Endodermal cell (in vitro differentiated cells): ENCODE data around the gene DSCAML1. TPM values are rescaled to one million over a fixed set of nuclear protein-coding genes. Genes with fewer than 3 reads are reported as not detected.

Experiments
- DNase-seq: peaks from one replicate; pipeline ENCODE4 v3.0.0-alpha.2; 2017
- H3K27ac ChIP-seq: 2 replicates; pipeline ENCODE4 v1.5.1; 2013; ENCODE audit warnings: mild to moderate bottlenecking, low read depth, low read length, moderate library complexity
- H3K27me3 ChIP-seq: 2 replicates; pipeline ENCODE4 v1.6.1; 2013; ENCODE audit warnings: mild to moderate bottlenecking, low read length, moderate library complexity; ENCODE audit not compliant: insufficient read depth, control insufficient read depth, poor library complexity, severe bottlenecking
- H3K36me3 ChIP-seq: 2 replicates; pipeline ENCODE4 v1.7.0; 2013; ENCODE audit warnings: mild to moderate bottlenecking, low read length, moderate library complexity; ENCODE audit not compliant: control insufficient read depth, insufficient read depth
- H3K4me1 ChIP-seq: one replicate; pipeline ENCODE4 v1.7.0; 2013; ENCODE audit warnings: low read length; ENCODE audit not compliant: control insufficient read depth, insufficient read depth
- H3K4me3 ChIP-seq: 2 replicates; pipeline ENCODE4 v1.5.1; 2013; ENCODE audit warnings: mild to moderate bottlenecking, low read length, moderate library complexity
- H3K9ac ChIP-seq: 2 replicates; pipeline ENCODE4 v1.6.1; 2013; ENCODE audit warnings: mild to moderate bottlenecking, low read length, moderate library complexity; ENCODE audit not compliant: poor library complexity, severe bottlenecking; ENCODE audit errors: extremely low read depth
- H3K9me3 ChIP-seq: 2 replicates; pipeline ENCODE4 v1.6.1; 2013; ENCODE audit warnings: mild to moderate bottlenecking, low read length, moderate library complexity; ENCODE audit not compliant: control insufficient read depth
- H3K27ac Mint-ChIP-seq: 2 replicates; pipeline ENCODE4 v1.8.0; 2020; ENCODE audit warnings: mixed read lengths
- H3K27me3 Mint-ChIP-seq: 2 replicates; pipeline ENCODE4 v1.8.0; 2021; ENCODE audit warnings: mild to moderate bottlenecking, mixed read lengths; ENCODE audit not compliant: insufficient read depth
- H3K36me3 Mint-ChIP-seq: 2 replicates; pipeline ENCODE4 v1.8.0; 2020; ENCODE audit warnings: low read depth, mixed read lengths
- H3K4me1 Mint-ChIP-seq: 2 replicates; pipeline ENCODE4 v1.8.0; 2020; ENCODE audit warnings: mixed read lengths
- H3K4me3 Mint-ChIP-seq: 2 replicates; pipeline ENCODE4 v1.8.0; 2020; ENCODE audit warnings: mild to moderate bottlenecking, moderate library complexity, mixed read lengths
- H3K9me3 Mint-ChIP-seq: 2 replicates; pipeline ENCODE4 v1.8.0; 2020; ENCODE audit warnings: mild to moderate bottlenecking, mixed read lengths
- CTCF ChIP-seq: fragments of 200-600 bp; sonication (generic); conservative IDR thresholded peaks from 2 replicates; pipeline ENCODE4 v1.5.0; 2021; ENCODE audit warnings: antibody characterized with exemption, mild to moderate bottlenecking
- WGBS, 2 experiments: methylation state at CpG; one replicate each; pipeline versions ENCODE4 v1.1.5 to v1.1.7; 2013; ENCODE audit warnings: missing lambda C conversion rate in 2 of 2, mixed read lengths in 1 of 2; ENCODE audit not compliant: insufficient coverage in 1 of 2, insufficient read length in 1 of 2; 5-methylcytosine and 5-hydroxymethylcytosine counted together
- total RNA-seq, 2 donors: library from RNA; stranded (reverse); fragmentation: NEBNext Ultra II Directional in 1 of 2; extraction: Animal tissue kit (Norgen Biotek cat#: 25700) in 1 of 2; gene quantifications; 2 replicates in 1 of 2; 3 replicates in 1 of 2; pipeline ENCODE4 v1.2.1, GENCODE V29; 2021

DSCAML1 gene
- total RNA-seq, 2 donors from 2014 or later: 5.6 to 10.9 TPM

DNA sequence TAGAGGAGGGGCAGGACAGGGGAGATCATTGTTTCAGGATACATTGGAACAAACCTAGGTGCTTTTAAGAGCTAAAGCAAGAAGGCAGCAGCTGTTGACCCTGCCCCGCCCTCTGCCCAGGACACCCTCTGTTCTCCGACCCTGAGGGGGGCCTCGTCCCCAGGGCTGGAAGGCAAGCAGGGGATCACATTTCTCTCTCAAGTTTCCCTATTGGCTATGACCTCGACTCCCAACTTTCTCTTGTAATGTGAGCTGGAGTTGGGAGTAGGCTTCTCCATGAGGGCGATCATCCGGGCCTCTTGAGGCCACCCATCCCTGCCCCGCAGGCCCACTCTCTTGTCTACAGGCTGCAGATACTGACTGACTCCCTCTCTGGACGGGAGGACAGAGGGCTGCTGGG is 37.7 kb downstream of the DSCAML1 start:
- no peaks in the 10 kb centered on the region for H3K36me3 ChIP-seq
- Mint-ChIP-seq H3K36me3 (peaks cover 2% of the 10 kb centered on the region), H3K4me3 (no peak overlapping the region), H3K27me3 (peaks cover 2% of the 10 kb centered on the region), H3K9me3 (no peaks in the 10 kb centered on the region), H3K27ac (no peak overlapping the region), H3K4me1 (peaks cover 21% of the 10 kb centered on the region)
- DNase-seq: peak; percentile 66
- H3K27ac ChIP-seq: no peak overlapping the region
- no peak for TF ChIP-seq CTCF
- H3K9me3 ChIP-seq: no peaks in the 10 kb centered on the region
- no peaks in the 10 kb centered on the region for H3K4me1 ChIP-seq
- H3K9ac ChIP-seq: no peak overlapping the region
- H3K27me3 ChIP-seq: peaks cover 8% of the 10 kb centered on the region
- no peak overlapping the region for H3K4me3 ChIP-seq
- 63 to 78% methylated on average over 7 to 8 of the region's 8 CpGs for WGBS, 2 experiments

DNA sequence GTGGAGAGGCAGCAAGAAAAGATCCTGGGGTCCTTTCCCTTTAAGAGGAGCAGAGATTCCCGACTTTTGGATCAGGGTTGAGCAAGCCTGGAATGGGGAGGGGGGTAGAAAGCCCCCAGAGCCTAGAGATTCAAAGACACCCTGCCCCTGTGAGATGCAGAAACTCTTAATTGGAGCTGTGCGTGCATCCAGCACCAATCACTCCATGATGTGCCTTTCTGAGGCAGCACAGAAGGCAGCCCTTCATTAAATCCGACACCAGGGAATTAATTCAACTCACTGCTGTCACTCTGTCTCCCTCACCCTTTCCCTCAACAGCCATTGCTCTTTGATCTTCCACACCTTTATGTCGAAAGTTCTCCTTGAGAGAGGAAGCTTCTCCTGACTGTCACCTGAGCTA is 43.0 kb downstream of the DSCAML1 start:
- Histone ChIP-seq H3K36me3 (no peaks in the 10 kb centered on the region), H3K9me3 (no peaks in the 10 kb centered on the region), H3K27ac (no peak overlapping the region), H3K9ac (no peak overlapping the region), H3K4me1 (peaks cover 5% of the 10 kb centered on the region), H3K27me3 (peaks cover 12% of the 10 kb centered on the region), H3K4me3 (no peak overlapping the region)
- H3K27me3 Mint-ChIP-seq: peaks cover 12% of the 10 kb centered on the region
- H3K9me3 Mint-ChIP-seq: no peaks in the 10 kb centered on the region
- H3K27ac Mint-ChIP-seq: no peak overlapping the region
- WGBS, 2 experiments: 84 to 85% methylated on average over 3 to 4 of the region's 4 CpGs
- H3K4me1 Mint-ChIP-seq: peaks cover 22% of the 10 kb centered on the region
- no peak for TF ChIP-seq CTCF
- DNase-seq: no peak
- H3K4me3 Mint-ChIP-seq: no peak overlapping the region
- H3K36me3 Mint-ChIP-seq: no peaks in the 10 kb centered on the region

- Histone ChIP-seq H3K4me1 (peaks cover 5% of the 10 kb centered on the region), H3K27me3 (peaks cover 12% of the 10 kb centered on the region), H3K9me3 (no peaks in the 10 kb centered on the region), H3K9ac (no peak overlapping the region), H3K36me3 (no peaks in the 10 kb centered on the region), H3K27ac (no peak overlapping the region), H3K4me3 (no peak overlapping the region)
- Mint-ChIP-seq H3K4me1 (peaks cover 22% of the 10 kb centered on the region), H3K4me3 (no peak overlapping the region), H3K27me3 (peaks cover 14% of the 10 kb centered on the region), H3K27ac (no peak overlapping the region), H3K9me3 (no peaks in the 10 kb centered on the region), H3K36me3 (no peaks in the 10 kb centered on the region)
- TF ChIP-seq CTCF: no peak
- DNase-seq: no peak
- 89% methylated on average over 9 of the region's 9 CpGs; no CpG with 5 or more reads in 1 of the 2 experiments for WGBS, 2 experiments
Observed at GRCh38 chr11:117752721-117753237, 44.2 kb downstream of the DSCAML1 start.
